ENCODE results near the gene BICC1.

DNA sequence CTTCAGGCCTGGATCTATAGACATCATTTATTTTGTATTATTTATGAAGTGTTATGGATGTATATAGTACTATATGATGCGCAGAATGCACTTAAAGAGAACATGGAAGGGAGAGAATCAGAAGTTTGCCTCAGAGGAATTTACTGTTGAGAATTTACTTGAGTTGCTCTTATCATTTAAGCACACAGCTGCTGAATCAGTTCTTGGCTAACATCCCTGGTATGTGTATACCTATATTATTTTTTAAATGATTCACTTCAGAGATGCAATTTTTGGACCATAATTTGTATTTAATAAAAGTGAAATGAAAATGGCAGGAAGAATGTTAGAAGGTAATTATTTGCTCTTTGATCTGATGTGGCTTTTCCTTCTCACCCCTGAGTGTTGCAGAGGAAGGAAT, 191.6 kb downstream of the BICC1 start:
- TF ChIP-seq, protein P1, sequence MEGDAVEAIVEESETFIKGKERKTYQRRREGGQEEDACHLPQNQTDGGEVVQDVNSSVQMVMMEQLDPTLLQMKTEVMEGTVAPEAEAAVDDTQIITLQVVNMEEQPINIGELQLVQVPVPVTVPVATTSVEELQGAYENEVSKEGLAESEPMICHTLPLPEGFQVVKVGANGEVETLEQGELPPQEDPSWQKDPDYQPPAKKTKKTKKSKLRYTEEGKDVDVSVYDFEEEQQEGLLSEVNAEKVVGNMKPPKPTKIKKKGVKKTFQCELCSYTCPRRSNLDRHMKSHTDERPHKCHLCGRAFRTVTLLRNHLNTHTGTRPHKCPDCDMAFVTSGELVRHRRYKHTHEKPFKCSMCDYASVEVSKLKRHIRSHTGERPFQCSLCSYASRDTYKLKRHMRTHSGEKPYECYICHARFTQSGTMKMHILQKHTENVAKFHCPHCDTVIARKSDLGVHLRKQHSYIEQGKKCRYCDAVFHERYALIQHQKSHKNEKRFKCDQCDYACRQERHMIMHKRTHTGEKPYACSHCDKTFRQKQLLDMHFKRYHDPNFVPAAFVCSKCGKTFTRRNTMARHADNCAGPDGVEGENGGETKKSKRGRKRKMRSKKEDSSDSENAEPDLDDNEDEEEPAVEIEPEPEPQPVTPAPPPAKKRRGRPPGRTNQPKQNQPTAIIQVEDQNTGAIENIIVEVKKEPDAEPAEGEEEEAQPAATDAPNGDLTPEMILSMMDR (IDR thresholded peaks at IDR 0.05) = no peak
- TF ChIP-seq POLR2A (IDR thresholded peaks at IDR 0.05) = no peak

All from thyroid gland (tissue), 4 donors.